ENCODE results near the gene GPR148. TPM values are rescaled to one million over a fixed set of nuclear protein-coding genes. Genes with fewer than 3 reads are reported as not detected.

GPR148 gene
- total and polyA plus RNA-seq, 9 donors, result not detected

DNA sequence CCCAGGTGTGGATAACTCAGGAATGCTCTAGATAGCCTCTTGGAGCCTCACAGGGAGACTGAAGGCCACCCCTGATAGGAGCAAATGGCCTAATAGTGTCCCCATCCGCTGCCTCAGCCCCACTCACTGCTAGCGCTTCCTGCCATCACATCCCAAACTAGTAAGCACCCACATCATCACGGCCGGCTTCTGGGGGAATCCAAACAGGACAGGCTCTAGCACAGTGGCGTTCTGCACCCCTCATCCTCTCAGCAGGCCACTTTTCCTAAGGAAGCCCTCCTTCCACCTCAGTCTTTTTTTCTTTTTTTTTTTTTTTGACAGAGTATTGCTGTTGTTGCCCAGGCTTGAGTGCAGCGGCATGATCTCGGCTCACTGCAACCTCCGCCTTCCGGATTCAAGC lies 20.2 kb downstream of the GPR148 start:
- 80 to 82% (median 82%) methylated on average over 9 of the region's 9 CpGs for WGBS, 3 donors
- DNase-seq, result no peak
- H3K27ac ChIP-seq, result no peak overlapping the region
- no peak overlapping the region for H3K4me3 ChIP-seq
- TF ChIP-seq, protein P1, sequence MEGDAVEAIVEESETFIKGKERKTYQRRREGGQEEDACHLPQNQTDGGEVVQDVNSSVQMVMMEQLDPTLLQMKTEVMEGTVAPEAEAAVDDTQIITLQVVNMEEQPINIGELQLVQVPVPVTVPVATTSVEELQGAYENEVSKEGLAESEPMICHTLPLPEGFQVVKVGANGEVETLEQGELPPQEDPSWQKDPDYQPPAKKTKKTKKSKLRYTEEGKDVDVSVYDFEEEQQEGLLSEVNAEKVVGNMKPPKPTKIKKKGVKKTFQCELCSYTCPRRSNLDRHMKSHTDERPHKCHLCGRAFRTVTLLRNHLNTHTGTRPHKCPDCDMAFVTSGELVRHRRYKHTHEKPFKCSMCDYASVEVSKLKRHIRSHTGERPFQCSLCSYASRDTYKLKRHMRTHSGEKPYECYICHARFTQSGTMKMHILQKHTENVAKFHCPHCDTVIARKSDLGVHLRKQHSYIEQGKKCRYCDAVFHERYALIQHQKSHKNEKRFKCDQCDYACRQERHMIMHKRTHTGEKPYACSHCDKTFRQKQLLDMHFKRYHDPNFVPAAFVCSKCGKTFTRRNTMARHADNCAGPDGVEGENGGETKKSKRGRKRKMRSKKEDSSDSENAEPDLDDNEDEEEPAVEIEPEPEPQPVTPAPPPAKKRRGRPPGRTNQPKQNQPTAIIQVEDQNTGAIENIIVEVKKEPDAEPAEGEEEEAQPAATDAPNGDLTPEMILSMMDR (IDR thresholded peaks at IDR 0.05), result no peak
- TF ChIP-seq POLR2A (IDR thresholded peaks at IDR 0.05) (no peak), EP300 (IDR thresholded peaks at IDR 0.05) (no peak)
- H3K4me1 ChIP-seq (ENCODE audit: insufficient read depth), result no peaks in the 10 kb centered on the region
- H3K36me3 ChIP-seq, result no peaks in the 10 kb centered on the region
- H3K27me3 ChIP-seq, result no peaks in the 10 kb centered on the region
- intact Hi-C loops (cut with DNase I), result no loop called here
- no peaks in the 10 kb centered on the region for H3K9me3 ChIP-seq

DNA sequence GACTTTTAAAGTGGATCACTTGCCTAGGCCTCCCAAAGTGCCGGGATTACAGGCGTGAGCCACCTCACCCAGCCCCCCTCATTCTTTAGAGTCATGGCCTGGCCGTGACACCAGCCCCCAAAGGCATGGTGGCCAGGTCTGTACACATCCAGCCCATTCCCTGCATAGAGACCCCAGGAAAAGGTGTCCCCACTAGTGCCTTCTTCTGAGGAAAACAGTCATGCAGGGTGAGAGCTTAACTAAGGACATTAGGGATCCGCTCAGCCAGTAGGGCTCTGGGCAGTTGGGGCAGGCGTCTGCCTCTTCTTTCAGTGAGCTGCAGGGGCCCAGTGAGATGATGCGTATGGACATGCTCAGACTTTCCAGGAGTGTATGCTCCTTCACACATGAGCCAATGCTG lies 20.8 kb downstream of the GPR148 start:
- intact Hi-C loops (cut with DNase I), result no loop called here
- H3K4me1 ChIP-seq (ENCODE audit: insufficient read depth), result no peaks in the 10 kb centered on the region

DNA sequence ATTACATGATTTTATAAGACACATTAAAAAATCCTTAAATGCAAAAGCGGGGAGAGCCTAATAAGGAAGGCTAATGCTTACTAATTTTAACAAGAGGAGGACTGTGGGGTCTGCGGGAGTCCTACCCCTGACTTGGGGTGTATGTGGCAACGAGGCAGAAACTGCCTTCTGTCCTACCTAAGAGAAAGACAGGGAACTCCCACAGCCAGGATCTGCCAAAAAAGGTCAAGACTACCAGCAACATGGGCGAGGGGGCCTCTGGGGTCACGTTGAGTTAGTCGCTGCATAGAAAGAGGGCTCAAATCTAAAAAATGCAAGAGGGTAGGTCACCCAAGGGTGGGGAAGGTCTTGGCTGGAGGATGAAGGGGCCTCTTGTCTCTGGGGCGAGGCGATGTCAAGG lies 25.9 kb downstream of the GPR148 start:
- no peaks in the 10 kb centered on the region for H3K27me3 ChIP-seq
- WGBS, 3 donors, result 26 to 35% (median 34%) methylated on average over 8 of the region's 8 CpGs
- peaks cover 4% of the 10 kb centered on the region for H3K4me1 ChIP-seq (ENCODE audit: insufficient read depth)
- no peaks in the 10 kb centered on the region for H3K9me3 ChIP-seq
- DNase-seq, result no peak
- intact Hi-C loops (cut with DNase I), result no loop called here
- H3K4me3 ChIP-seq, result no peak overlapping the region
- no peak overlapping the region for H3K27ac ChIP-seq
- TF ChIP-seq, protein P1 (IDR thresholded peaks at IDR 0.05), result no peak
- no peak for TF ChIP-seq EP300 (IDR thresholded peaks at IDR 0.05)
- TF ChIP-seq POLR2A (IDR thresholded peaks at IDR 0.05), result no peak
- H3K36me3 ChIP-seq, result no peaks in the 10 kb centered on the region

More for the DNA sequence above, 20.8 kb downstream of the GPR148 start:
- DNase-seq, result no peak
- WGBS, 3 donors, result 71 to 81% (median 80%) methylated on average over 6 of the region's 6 CpGs
- no peaks in the 10 kb centered on the region for H3K27me3 ChIP-seq
- TF ChIP-seq, protein P1 (IDR thresholded peaks at IDR 0.05), result no peak
- TF ChIP-seq EP300 (IDR thresholded peaks at IDR 0.05), result no peak
- no peak for TF ChIP-seq POLR2A (IDR thresholded peaks at IDR 0.05)
- no peaks in the 10 kb centered on the region for H3K36me3 ChIP-seq
- no peaks in the 10 kb centered on the region for H3K9me3 ChIP-seq
- H3K4me3 ChIP-seq, result no peak overlapping the region
- H3K27ac ChIP-seq, result no peak overlapping the region

DNA sequence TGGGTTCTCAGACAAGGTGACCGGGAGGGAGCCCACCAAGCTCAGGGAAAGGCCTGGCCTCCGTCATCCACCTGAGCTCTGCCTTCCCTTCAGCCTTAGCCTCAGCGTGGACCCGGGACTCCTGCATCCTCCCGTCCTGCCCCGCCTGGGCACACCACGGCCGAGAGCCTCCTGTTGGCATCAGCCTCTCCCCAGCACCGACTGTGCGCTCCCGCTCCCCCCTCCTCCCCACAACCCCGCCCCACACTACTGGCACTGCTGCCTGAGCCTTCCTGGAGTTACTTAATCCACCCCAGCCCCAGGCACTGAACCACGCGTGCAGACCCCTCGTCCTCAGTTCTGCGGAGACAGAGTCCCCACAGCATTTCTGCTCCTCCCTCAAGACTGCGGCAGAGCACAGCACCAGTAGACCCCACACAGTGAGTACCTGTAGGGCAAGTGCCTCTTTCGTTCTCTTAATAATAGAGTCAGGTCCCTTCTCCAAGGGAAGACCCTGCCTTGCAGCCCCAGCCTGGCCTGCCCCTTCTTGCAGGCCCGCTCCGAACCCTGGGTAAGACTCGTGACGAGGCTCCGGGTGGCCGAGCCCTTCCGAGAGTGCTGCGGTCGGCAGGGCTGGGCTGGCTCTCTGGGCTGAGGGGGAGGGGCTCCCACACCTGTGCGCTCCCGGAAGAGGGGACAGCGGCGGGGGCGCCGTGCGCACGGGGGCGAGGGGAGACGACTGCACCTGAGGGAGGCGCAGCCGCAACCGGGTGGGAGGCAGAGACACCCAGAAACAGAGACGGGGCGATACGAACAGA lies 26.6 kb downstream of the GPR148 start, which contains the start of gene AMER3:
TSS of gene AMER3 (plus strand) at position 285 of the 797 bp plus-strand sequence. CDS start 6,533 bp downstream, outside the sequence.
- no peak for DNase-seq
- Histone ChIP-seq H3K36me3 (no peaks in the 10 kb centered on the region), H3K9me3 (no peaks in the 10 kb centered on the region), H3K27ac (no peak within 1 kb of the TSS), H3K4me1 (ENCODE audit: insufficient read depth) (peaks cover 4% of the 10 kb centered on the region), H3K27me3 (no peaks in the 10 kb centered on the region), H3K4me3 (no peak within 1 kb of the TSS)
- 2 to 3% (median 2%) methylated on average over 39 to 43 of the region's 43 CpGs for WGBS, 3 donors
- no peak for TF ChIP-seq EP300 (IDR thresholded peaks at IDR 0.05)
- TF ChIP-seq POLR2A (IDR thresholded peaks at IDR 0.05), result no peak
- TF ChIP-seq, protein P1 (IDR thresholded peaks at IDR 0.05), result no peak
- intact Hi-C loops (cut with DNase I), result no loop called here
